Fibroblast of peridontal ligament (primary cell): ENCODE data around the gene ARNT2.

Experiments
- DNase-seq: peaks from one replicate; pipeline ENCODE4 v3.0.0-alpha.2; 2010; ENCODE audit errors: extremely low read depth

The ARNT2 gene

GRCh38 chr15:80514071-80514780 is 110.0 kb downstream of the ARNT2 start:
- peak; percentile 87 for DNase-seq

- DNase-seq = no peak
Observed at GRCh38 chr15:80517290-80517689, 113.1 kb downstream of the ARNT2 start.

GRCh38 chr15:80518522-80518921 is 114.3 kb downstream of the ARNT2 start:
- DNase-seq = no peak

- DNase-seq = no peak
Observed at GRCh38 chr15:80523746-80524145, 119.6 kb downstream of the ARNT2 start.

GRCh38 chr15:80525853-80526252 is 121.7 kb downstream of the ARNT2 start:
- DNase-seq = no peak

- peak; percentile 95 for DNase-seq
Observed at GRCh38 chr15:80526556-80527340, 122.6 kb downstream of the ARNT2 start.

- peak; percentile 62 for DNase-seq
Observed at GRCh38 chr15:80527406-80527805, 123.2 kb downstream of the ARNT2 start.

GRCh38 chr15:80527961-80528360 is 123.8 kb downstream of the ARNT2 start:
- no peak for DNase-seq

GRCh38 chr15:80530737-80531365 is 126.7 kb downstream of the ARNT2 start:
- DNase-seq = peak; percentile 96

GRCh38 chr15:80531388-80531787 is 127.2 kb downstream of the ARNT2 start:
- no peak for DNase-seq

GRCh38 chr15:80531796-80532195 is 127.6 kb downstream of the ARNT2 start:
- DNase-seq = no peak

- DNase-seq = no peak
Observed at GRCh38 chr15:80533790-80534333, 129.7 kb downstream of the ARNT2 start.

- no peak for DNase-seq
Observed at GRCh38 chr15:80536231-80536630, 132.0 kb downstream of the ARNT2 start.

- no peak for DNase-seq
Observed at GRCh38 chr15:80536716-80537115, 132.5 kb downstream of the ARNT2 start.

GRCh38 chr15:80545078-80545477 is 140.9 kb downstream of the ARNT2 start:
- DNase-seq = no peak

- no peak for DNase-seq
Observed at GRCh38 chr15:80547264-80547663, 143.1 kb downstream of the ARNT2 start.

- peak; percentile 85 for DNase-seq
Observed at GRCh38 chr15:80549191-80549590, 145.0 kb downstream of the ARNT2 start.

- DNase-seq = no peak
Observed at GRCh38 chr15:80549654-80550053, 145.5 kb downstream of the ARNT2 start.

GRCh38 chr15:80550219-80550907 is 146.2 kb downstream of the ARNT2 start:
- peak; percentile 95 for DNase-seq

GRCh38 chr15:80550908-80551260 is 146.7 kb downstream of the ARNT2 start:
- peak; percentile 64 for DNase-seq

- DNase-seq = no peak
Observed at GRCh38 chr15:80551348-80551747, 147.2 kb downstream of the ARNT2 start.

GRCh38 chr15:80554560-80554959 is 150.4 kb downstream of the ARNT2 start:
- DNase-seq = no peak
